ENCODE measurements around the gene THOC1. TPM values are rescaled to one million over a fixed set of nuclear protein-coding genes. Genes with fewer than 3 reads are reported as not detected.

The THOC1 gene
- polyA plus RNA-seq, 1 of the 3 experiments (the other 2 are of a cell fraction): 12.3 TPM

DNA sequence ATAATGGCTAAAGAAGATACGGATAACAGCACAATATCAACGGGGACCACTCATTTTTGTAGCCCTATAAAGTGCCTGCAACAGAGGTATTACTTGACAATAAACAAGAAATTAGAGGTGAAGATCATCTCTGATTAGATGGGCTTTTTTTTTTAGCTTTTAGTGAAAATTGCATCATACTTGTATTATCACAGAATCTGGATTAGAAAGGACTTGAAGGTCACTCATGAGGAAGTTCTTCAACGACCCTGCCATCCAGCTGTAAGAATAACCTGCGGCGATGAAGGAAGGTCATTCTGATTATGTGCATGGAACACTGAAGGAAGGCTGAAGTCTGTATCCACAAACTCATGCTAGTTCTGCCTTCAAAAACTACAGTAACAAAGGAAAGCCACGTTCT lies 40.5 kb downstream of the THOC1 start:
- Histone ChIP-seq H2AFZ (ENCODE audit: low read depth) (no peak overlapping the region), H3K9me2 (no peaks in the 10 kb centered on the region), H4K20me1 (ENCODE audit: insufficient read depth) (no peaks in the 10 kb centered on the region), H3K9me3 (no peaks in the 10 kb centered on the region), H3K9ac (no peak overlapping the region), H3K4me3 (ENCODE audit: low read depth in 2 of 2, low read length in 1 of 2) (no peak overlapping the region), H3K27me3 (ENCODE audit: insufficient read depth) (no peaks in the 10 kb centered on the region), H3F3A (replicated peaks; ENCODE audit: insufficient read depth) (peaks cover 7% of the 10 kb centered on the region), H3K79me2 (ENCODE audit: insufficient read depth) (no peaks in the 10 kb centered on the region), H3K36me3 (replicated peaks in 1 of 2; ENCODE audit: control insufficient read depth in 1 of 2, insufficient read depth in 2 of 2, low read length in 1 of 2) (peaks cover 39 to 45% of the 10 kb centered on the region in 2 experiments), H3K27ac (ENCODE audit: low read depth in 2 of 2, low read length in 1 of 2) (no peak overlapping the region), H3K4me2 (no peak overlapping the region), H3K4me1 (ENCODE audit: control insufficient read depth in 1 of 2, insufficient read depth in 2 of 2, low read depth in 1 of 2, low read length in 1 of 2) (no peaks in the 10 kb centered on the region)
- TF ChIP-seq NFIC (IDR thresholded peaks at IDR 0.05; ENCODE audit: borderline replicate concordance): no peak
- no peak for TF ChIP-seq EP300 (IDR thresholded peaks at IDR 0.05; ENCODE audit: borderline replicate concordance in 1 of 2, low read depth in 1 of 2, low read length in 1 of 2)
- TF ChIP-seq, protein P1, sequence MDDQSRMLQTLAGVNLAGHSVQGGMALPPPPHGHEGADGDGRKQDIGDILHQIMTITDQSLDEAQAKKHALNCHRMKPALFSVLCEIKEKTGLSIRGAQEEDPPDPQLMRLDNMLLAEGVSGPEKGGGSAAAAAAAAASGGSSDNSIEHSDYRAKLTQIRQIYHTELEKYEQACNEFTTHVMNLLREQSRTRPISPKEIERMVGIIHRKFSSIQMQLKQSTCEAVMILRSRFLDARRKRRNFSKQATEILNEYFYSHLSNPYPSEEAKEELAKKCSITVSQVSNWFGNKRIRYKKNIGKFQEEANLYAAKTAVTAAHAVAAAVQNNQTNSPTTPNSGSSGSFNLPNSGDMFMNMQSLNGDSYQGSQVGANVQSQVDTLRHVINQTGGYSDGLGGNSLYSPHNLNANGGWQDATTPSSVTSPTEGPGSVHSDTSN (IDR thresholded peaks at IDR 0.05): no peak
- no peak for TF ChIP-seq ELF1 (IDR thresholded peaks at IDR 0.05)
- no peak for TF ChIP-seq FOXJ3 (CRISPR knock-in tag; IDR thresholded peaks at IDR 0.05)
- TF ChIP-seq CHD2 (IDR thresholded peaks at IDR 0.05; ENCODE audit: low read length, partially characterized antibody): no peak
- TF ChIP-seq RCOR1 (IDR thresholded peaks at IDR 0.05; ENCODE audit: low read length): no peak
- no peak for TF ChIP-seq GATA2 (CRISPR knock-in tag; IDR thresholded peaks at IDR 0.05)
- no peak for TF ChIP-seq RXRA (IDR thresholded peaks at IDR 0.05; ENCODE audit: borderline replicate concordance, low read depth)
- no peak for TF ChIP-seq POLR2AphosphoS5 (IDR thresholded peaks at IDR 0.05; ENCODE audit: low read depth, low read length)
- TF ChIP-seq, protein P2, sequence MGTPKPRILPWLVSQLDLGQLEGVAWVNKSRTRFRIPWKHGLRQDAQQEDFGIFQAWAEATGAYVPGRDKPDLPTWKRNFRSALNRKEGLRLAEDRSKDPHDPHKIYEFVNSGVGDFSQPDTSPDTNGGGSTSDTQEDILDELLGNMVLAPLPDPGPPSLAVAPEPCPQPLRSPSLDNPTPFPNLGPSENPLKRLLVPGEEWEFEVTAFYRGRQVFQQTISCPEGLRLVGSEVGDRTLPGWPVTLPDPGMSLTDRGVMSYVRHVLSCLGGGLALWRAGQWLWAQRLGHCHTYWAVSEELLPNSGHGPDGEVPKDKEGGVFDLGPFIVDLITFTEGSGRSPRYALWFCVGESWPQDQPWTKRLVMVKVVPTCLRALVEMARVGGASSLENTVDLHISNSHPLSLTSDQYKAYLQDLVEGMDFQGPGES (IDR thresholded peaks at IDR 0.05; ENCODE audit: low read depth, low read length): no peak
- TF ChIP-seq FOXM1 (IDR thresholded peaks at IDR 0.05; ENCODE audit: low read depth): no peak
- TF ChIP-seq FOSL2 (IDR thresholded peaks at IDR 0.05; ENCODE audit: borderline replicate concordance, low read depth): no peak
- no peak for TF ChIP-seq NRF1 (IDR thresholded peaks at IDR 0.05; ENCODE audit: low read depth, low read length)
- TF ChIP-seq RFX5 (IDR thresholded peaks at IDR 0.05; ENCODE audit: low read length): no peak
- TF ChIP-seq, protein P3, sequence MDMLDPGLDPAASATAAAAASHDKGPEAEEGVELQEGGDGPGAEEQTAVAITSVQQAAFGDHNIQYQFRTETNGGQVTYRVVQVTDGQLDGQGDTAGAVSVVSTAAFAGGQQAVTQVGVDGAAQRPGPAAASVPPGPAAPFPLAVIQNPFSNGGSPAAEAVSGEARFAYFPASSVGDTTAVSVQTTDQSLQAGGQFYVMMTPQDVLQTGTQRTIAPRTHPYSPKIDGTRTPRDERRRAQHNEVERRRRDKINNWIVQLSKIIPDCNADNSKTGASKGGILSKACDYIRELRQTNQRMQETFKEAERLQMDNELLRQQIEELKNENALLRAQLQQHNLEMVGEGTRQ (IDR thresholded peaks at IDR 0.05; ENCODE audit: borderline replicate concordance, low read depth, low read length): no peak
- TF ChIP-seq MXI1 (IDR thresholded peaks at IDR 0.05; ENCODE audit: low read depth, low read length): no peak
- TF ChIP-seq, protein P4, sequence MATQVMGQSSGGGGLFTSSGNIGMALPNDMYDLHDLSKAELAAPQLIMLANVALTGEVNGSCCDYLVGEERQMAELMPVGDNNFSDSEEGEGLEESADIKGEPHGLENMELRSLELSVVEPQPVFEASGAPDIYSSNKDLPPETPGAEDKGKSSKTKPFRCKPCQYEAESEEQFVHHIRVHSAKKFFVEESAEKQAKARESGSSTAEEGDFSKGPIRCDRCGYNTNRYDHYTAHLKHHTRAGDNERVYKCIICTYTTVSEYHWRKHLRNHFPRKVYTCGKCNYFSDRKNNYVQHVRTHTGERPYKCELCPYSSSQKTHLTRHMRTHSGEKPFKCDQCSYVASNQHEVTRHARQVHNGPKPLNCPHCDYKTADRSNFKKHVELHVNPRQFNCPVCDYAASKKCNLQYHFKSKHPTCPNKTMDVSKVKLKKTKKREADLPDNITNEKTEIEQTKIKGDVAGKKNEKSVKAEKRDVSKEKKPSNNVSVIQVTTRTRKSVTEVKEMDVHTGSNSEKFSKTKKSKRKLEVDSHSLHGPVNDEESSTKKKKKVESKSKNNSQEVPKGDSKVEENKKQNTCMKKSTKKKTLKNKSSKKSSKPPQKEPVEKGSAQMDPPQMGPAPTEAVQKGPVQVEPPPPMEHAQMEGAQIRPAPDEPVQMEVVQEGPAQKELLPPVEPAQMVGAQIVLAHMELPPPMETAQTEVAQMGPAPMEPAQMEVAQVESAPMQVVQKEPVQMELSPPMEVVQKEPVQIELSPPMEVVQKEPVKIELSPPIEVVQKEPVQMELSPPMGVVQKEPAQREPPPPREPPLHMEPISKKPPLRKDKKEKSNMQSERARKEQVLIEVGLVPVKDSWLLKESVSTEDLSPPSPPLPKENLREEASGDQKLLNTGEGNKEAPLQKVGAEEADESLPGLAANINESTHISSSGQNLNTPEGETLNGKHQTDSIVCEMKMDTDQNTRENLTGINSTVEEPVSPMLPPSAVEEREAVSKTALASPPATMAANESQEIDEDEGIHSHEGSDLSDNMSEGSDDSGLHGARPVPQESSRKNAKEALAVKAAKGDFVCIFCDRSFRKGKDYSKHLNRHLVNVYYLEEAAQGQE (IDR thresholded peaks at IDR 0.05; ENCODE audit: low read depth, low read length): no peak
- TF ChIP-seq TAF1 (IDR thresholded peaks at IDR 0.05; ENCODE audit: borderline replicate concordance, low read depth, low read length): no peak
- TF ChIP-seq EZH2phosphoT487 (IDR thresholded peaks at IDR 0.05; ENCODE audit: borderline replicate concordance, low read depth): no peak
- CTCF ChIA-PET: interaction anchor here (1.5 kb wide), 1 partner anchor 40 kb away, joined by 3 read pairs; the partner anchor contains the start of gene THOC1
- no peak for DNase-seq
- POLR2A ChIA-PET: no interaction called here
- 97% methylated on average over 6 of the region's 6 CpGs for WGBS (ENCODE audit: low lambda C conversion rate)
